Measurements from ENCODE around the gene TNP2.
"Not testable (repeated sequence)": the region's sequence is repeated elsewhere in the genome, so short reads cannot be mapped to it uniquely, and the experiment has no call there.

The TNP2 gene

DNA sequence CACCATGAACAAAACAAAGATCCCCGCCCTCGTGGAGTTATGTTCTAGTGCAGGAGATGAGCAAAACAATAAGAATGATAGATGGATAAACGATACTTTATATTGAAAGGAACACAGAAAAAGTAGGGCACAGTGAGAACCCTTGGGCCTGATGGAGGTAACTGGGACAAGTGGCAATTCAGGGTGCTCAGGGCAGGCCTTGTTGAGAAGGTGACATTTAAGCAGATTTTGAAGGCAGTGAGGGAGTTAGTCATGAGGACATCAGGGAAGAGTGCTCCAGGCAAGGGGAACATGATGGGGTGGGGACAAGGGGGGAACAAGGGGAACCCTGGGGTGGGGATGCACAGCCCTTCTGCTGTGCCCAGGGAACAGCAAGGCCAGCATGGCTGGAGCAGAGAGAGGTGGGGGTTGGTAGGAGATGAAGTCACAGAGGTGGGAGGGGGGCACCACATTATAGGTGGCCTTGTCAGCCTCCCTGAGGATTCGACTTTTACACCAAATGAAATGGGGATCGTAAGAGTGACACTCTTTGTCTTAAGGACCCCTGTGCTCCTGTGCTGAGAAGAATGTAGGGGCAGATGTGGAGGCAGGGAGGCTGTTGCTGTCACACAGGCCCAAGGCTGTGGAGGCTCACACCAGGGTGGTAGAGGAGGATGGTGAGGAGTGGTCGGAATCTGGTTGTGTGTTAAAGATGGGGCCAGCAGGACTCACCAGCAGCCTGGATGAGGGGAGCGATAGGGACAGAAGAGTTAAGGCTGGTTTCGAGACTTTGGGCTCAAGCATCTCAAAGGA lies 21.2 kb upstream of the TNP2 start:
- Histone ChIP-seq H3K36me3 (ENCODE audit: insufficient read depth, low read length) (no peaks in the 10 kb centered on the region), H3K4me1 (ENCODE audit: insufficient read depth, low read length) (no peaks in the 10 kb centered on the region), H3K9ac (ENCODE audit: low read depth, low read length) (no peak overlapping the region), H4K20me1 (ENCODE audit: insufficient read depth, low read length) (no peaks in the 10 kb centered on the region), H3K79me2 (ENCODE audit: insufficient read depth, low read length) (no peaks in the 10 kb centered on the region), H3K9me3 (ENCODE audit: insufficient read depth, low read length, severe bottlenecking) (no peaks in the 10 kb centered on the region), H3K27ac (ENCODE audit: low read length) (no peak overlapping the region), H2AFZ (ENCODE audit: low read depth, low read length) (no peak overlapping the region), H3K4me3 (ENCODE audit: low read depth in 1 of 2, low read length in 2 of 2) (no peak overlapping the region), H3K4me2 (ENCODE audit: insufficient read depth, low read length) (no peak overlapping the region), H3K27me3 (ENCODE audit: insufficient read depth, low read length, poor library complexity) (no peaks in the 10 kb centered on the region)
- ATAC-seq (ENCODE audit: insufficient read depth, low read depth) (no peak), DNase-seq (no peak)
- TF ChIP-seq EZH2 (IDR thresholded peaks at IDR 0.05; ENCODE audit: borderline replicate concordance, low read depth, low read length, severe bottlenecking): no peak
- TF ChIP-seq, protein P1, sequence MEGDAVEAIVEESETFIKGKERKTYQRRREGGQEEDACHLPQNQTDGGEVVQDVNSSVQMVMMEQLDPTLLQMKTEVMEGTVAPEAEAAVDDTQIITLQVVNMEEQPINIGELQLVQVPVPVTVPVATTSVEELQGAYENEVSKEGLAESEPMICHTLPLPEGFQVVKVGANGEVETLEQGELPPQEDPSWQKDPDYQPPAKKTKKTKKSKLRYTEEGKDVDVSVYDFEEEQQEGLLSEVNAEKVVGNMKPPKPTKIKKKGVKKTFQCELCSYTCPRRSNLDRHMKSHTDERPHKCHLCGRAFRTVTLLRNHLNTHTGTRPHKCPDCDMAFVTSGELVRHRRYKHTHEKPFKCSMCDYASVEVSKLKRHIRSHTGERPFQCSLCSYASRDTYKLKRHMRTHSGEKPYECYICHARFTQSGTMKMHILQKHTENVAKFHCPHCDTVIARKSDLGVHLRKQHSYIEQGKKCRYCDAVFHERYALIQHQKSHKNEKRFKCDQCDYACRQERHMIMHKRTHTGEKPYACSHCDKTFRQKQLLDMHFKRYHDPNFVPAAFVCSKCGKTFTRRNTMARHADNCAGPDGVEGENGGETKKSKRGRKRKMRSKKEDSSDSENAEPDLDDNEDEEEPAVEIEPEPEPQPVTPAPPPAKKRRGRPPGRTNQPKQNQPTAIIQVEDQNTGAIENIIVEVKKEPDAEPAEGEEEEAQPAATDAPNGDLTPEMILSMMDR (IDR thresholded peaks at IDR 0.05; ENCODE audit: borderline replicate concordance, extremely low read depth, low read length, poor library complexity, severe bottlenecking): no peak

DNA sequence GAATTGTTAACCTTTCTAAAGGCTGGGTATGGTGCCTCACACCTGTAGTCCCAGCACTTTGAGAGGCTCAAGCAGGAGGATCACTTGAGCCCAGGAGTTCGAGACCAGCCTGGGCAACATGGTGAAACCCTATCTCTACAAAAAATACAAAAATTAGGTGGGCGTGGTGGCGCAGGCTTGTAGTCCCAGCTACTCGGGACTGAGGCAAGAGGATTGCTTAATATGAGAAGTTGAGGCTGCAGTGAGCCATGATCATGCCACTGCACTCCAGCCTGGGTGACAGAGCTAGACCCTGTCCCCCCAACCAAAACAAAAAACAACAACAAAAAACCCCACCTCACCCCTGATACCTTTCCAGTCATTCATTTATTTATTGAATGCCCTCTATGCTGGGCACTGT lies 20.6 kb upstream of the TNP2 start:
- DNase-seq; H3K4me1 ChIP-seq (ENCODE audit: insufficient read depth, low read length); H3K9me3 ChIP-seq (ENCODE audit: insufficient read depth, low read length, severe bottlenecking); H2AFZ ChIP-seq (ENCODE audit: low read depth, low read length); H3K9ac ChIP-seq (ENCODE audit: low read depth, low read length); H3K27me3 ChIP-seq (ENCODE audit: insufficient read depth, low read length, poor library complexity); H3K79me2 ChIP-seq (ENCODE audit: insufficient read depth, low read length); H4K20me1 ChIP-seq (ENCODE audit: insufficient read depth, low read length); H3K27ac ChIP-seq (ENCODE audit: low read length); H3K4me3 ChIP-seq (ENCODE audit: low read depth in 1 of 2, low read length in 2 of 2); H3K36me3 ChIP-seq (ENCODE audit: insufficient read depth, low read length); ATAC-seq (ENCODE audit: insufficient read depth, low read depth); H3K4me2 ChIP-seq (ENCODE audit: insufficient read depth, low read length): not testable (repeated sequence)

DNA sequence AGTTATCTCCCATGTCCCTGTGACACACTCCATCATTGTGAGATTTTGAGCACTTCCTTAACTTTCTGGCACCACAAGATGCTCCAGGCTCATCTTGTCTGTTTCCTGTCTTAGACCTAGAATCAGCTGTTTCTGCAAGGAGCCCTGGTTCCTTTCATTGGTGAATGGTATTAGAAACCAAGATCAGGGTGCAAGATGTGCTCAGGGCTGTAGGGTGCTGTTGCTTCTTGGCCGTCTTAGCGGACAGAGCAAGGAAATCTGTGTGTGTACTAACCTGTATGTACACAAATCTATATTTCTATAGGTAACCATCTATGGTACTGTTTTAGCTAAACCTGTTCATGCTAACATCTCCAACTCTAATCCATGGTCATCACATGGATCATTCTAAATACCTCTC lies 20.1 kb upstream of the TNP2 start:
- ATAC-seq (ENCODE audit: insufficient read depth, low read depth) (no peak), DNase-seq (no peak)
- Histone ChIP-seq H3K36me3 (ENCODE audit: insufficient read depth, low read length) (no peaks in the 10 kb centered on the region), H3K27ac (ENCODE audit: low read length) (no peak overlapping the region), H3K9ac (ENCODE audit: low read depth, low read length) (no peak overlapping the region), H2AFZ (ENCODE audit: low read depth, low read length) (no peak overlapping the region), H4K20me1 (ENCODE audit: insufficient read depth, low read length) (no peaks in the 10 kb centered on the region), H3K79me2 (ENCODE audit: insufficient read depth, low read length) (no peaks in the 10 kb centered on the region), H3K4me3 (ENCODE audit: low read depth in 1 of 2, low read length in 2 of 2) (no peak overlapping the region), H3K9me3 (ENCODE audit: insufficient read depth, low read length, severe bottlenecking) (no peaks in the 10 kb centered on the region), H3K4me1 (ENCODE audit: insufficient read depth, low read length) (no peaks in the 10 kb centered on the region), H3K27me3 (ENCODE audit: insufficient read depth, low read length, poor library complexity) (no peaks in the 10 kb centered on the region), H3K4me2 (ENCODE audit: insufficient read depth, low read length) (no peak overlapping the region)
- TF ChIP-seq, protein P1 (IDR thresholded peaks at IDR 0.05; ENCODE audit: borderline replicate concordance, extremely low read depth, low read length, poor library complexity, severe bottlenecking): no peak
- no peak for TF ChIP-seq EZH2 (IDR thresholded peaks at IDR 0.05; ENCODE audit: borderline replicate concordance, low read depth, low read length, severe bottlenecking)

DNA sequence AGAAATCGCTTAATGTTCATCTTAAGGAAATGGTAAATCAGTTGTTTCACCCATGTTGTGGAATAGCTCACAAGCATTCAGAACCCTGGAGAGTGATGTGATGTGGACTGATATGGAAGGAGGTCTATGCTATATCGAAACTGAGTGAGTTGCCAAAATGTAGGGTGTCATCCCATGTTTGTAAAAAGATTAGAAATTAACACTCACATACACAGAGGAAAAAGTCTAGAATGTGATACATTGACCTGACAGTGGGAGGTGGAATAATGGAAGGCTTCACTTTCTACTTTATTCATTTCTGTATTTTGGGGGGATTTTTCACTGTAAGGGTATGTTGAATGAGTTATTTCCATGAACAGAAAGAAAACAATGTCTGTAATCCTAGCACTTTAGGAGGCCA lies 16.7 kb upstream of the TNP2 start:
- no peak overlapping the region for H3K27ac ChIP-seq (ENCODE audit: low read length)
- no peaks in the 10 kb centered on the region for H3K4me1 ChIP-seq (ENCODE audit: insufficient read depth, low read length)
- no peaks in the 10 kb centered on the region for H3K36me3 ChIP-seq (ENCODE audit: insufficient read depth, low read length)
- H3K9me3 ChIP-seq (ENCODE audit: insufficient read depth, low read length, severe bottlenecking): no peaks in the 10 kb centered on the region
- H3K79me2 ChIP-seq (ENCODE audit: insufficient read depth, low read length): no peaks in the 10 kb centered on the region
- no peaks in the 10 kb centered on the region for H4K20me1 ChIP-seq (ENCODE audit: insufficient read depth, low read length)
- H3K4me2 ChIP-seq (ENCODE audit: insufficient read depth, low read length): no peak overlapping the region
- ATAC-seq (ENCODE audit: insufficient read depth, low read depth) (no peak), DNase-seq (no peak)
- H3K9ac ChIP-seq (ENCODE audit: low read depth, low read length): no peak overlapping the region
- peaks cover 4% of the 10 kb centered on the region for H3K27me3 ChIP-seq (ENCODE audit: insufficient read depth, low read length, poor library complexity)
- no peak overlapping the region for H3K4me3 ChIP-seq (ENCODE audit: low read depth in 1 of 2, low read length in 2 of 2)
- no peak for TF ChIP-seq EZH2 (IDR thresholded peaks at IDR 0.05; ENCODE audit: borderline replicate concordance, low read depth, low read length, severe bottlenecking)
- TF ChIP-seq, protein P1 (IDR thresholded peaks at IDR 0.05; ENCODE audit: borderline replicate concordance, extremely low read depth, low read length, poor library complexity, severe bottlenecking): no peak
- H2AFZ ChIP-seq (ENCODE audit: low read depth, low read length): no peak overlapping the region
